IPS-18c (cell line): Measurements from ENCODE around the gene NR6A1.
"Not testable (repeated sequence)": the region's sequence is repeated elsewhere in the genome, so short reads cannot be mapped to it uniquely, and the experiment has no call there.

Experiments
- H3K4me3 ChIP-seq: 2 replicates; pipeline ENCODE4 v1.7.0; 2013; ENCODE audit warnings: low read depth, mild to moderate bottlenecking, low read length, moderate library complexity; ENCODE audit not compliant: insufficient read depth
- H3K9me3 ChIP-seq: one replicate; pipeline ENCODE4 v1.6.1; 2013; ENCODE audit warnings: mild to moderate bottlenecking, low read length, moderate library complexity; ENCODE audit not compliant: control insufficient read depth, insufficient read depth

NR6A1 gene

GRCh38 chr9:124631326-124631725, 139.8 kb downstream of the NR6A1 start:
- Histone ChIP-seq H3K4me3 (no peak overlapping the region), H3K9me3 (no peaks in the 10 kb centered on the region)

- no peaks in the 10 kb centered on the region for H3K9me3 ChIP-seq
Observed at GRCh38 chr9:124629600-124629999, 141.5 kb downstream of the NR6A1 start.

DNA sequence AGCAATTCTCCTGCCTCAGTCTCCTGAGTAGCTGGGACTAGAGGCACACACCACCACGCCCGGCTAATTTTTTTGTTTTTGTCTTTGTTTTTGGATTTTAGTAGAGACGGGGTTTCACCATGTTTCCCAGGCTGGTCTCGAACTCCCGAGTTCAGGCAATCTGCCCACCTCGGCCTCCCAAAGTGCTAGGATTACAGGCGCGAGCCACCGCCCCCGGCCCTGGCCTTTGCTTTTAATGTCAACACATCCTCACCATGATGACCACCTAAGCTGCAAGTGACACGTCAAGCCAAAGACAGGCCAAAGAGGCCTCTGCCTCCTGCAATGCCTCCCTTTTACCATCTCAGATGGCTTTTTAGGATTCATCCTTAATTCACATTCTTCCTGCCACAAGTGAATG, 142.4 kb downstream of the NR6A1 start:
- Histone ChIP-seq H3K4me3 (no peak overlapping the region), H3K9me3 (no peaks in the 10 kb centered on the region)

More at GRCh38 chr9:124629600-124629999, 141.5 kb downstream of the NR6A1 start:
- no peak overlapping the region for H3K4me3 ChIP-seq

DNA sequence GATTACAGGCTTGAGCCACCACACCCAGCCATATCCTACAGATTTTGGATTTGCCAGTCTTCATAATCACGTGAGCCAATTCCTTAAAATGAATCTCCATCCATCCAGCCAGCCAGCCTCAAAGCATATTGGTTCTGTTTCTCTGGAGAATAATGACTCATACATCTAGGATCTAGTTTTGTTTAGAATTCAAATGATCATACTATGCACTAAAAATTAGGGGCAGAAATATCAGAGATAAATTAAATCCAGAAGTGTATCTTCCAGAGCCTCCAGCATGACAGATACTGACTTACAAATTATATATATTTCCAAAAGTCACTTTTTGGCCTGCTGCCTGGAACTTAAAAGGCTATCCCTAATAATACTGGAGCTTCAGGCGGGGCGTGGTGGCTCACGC, 144.8 kb downstream of the NR6A1 start:
- no peaks in the 10 kb centered on the region for H3K9me3 ChIP-seq
- H3K4me3 ChIP-seq, result no peak overlapping the region

DNA sequence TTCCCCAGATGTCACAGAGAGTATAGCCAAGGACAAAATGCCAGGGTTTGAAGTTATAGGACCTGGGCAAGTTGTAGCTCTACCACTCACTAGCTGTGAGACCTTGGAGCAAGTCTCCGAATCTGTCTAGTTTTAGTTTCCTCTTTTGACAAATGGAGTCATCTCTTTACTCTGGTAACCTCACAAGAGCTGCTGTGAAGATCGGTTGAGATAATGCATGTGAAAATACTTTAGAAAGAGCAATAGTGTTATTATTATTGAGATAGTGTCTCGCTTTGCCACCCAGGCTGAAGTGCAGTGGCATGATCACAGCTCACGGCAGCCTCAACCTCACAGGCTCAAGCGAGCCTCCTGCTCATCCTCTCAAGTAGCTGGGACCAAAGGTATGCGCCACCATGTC, 146.0 kb downstream of the NR6A1 start:
- Histone ChIP-seq H3K9me3 (no peaks in the 10 kb centered on the region), H3K4me3 (no peak overlapping the region)

DNA sequence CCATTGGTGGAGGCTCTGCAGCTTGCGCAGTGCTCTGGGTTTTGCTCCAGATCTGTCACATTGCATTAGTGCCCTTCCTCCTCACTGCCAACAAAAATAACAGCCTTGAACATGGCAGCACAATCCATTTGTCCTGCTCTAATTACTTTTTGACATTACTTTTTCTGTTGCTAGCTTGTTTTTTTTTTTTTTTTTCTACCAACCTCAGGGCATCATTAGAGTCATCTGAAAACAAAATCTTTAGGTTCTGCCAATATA, 146.4 kb downstream of the NR6A1 start:
- H3K9me3 ChIP-seq, result no peaks in the 10 kb centered on the region
- no peak overlapping the region for H3K4me3 ChIP-seq

GRCh38 chr9:124623966-124624734, 147.0 kb downstream of the NR6A1 start:
- no peak overlapping the region for H3K4me3 ChIP-seq
- no peaks in the 10 kb centered on the region for H3K9me3 ChIP-seq

- H3K4me3 ChIP-seq, result no peak overlapping the region
- no peaks in the 10 kb centered on the region for H3K9me3 ChIP-seq
Observed at GRCh38 chr9:124622882-124623281, 148.2 kb downstream of the NR6A1 start.

DNA sequence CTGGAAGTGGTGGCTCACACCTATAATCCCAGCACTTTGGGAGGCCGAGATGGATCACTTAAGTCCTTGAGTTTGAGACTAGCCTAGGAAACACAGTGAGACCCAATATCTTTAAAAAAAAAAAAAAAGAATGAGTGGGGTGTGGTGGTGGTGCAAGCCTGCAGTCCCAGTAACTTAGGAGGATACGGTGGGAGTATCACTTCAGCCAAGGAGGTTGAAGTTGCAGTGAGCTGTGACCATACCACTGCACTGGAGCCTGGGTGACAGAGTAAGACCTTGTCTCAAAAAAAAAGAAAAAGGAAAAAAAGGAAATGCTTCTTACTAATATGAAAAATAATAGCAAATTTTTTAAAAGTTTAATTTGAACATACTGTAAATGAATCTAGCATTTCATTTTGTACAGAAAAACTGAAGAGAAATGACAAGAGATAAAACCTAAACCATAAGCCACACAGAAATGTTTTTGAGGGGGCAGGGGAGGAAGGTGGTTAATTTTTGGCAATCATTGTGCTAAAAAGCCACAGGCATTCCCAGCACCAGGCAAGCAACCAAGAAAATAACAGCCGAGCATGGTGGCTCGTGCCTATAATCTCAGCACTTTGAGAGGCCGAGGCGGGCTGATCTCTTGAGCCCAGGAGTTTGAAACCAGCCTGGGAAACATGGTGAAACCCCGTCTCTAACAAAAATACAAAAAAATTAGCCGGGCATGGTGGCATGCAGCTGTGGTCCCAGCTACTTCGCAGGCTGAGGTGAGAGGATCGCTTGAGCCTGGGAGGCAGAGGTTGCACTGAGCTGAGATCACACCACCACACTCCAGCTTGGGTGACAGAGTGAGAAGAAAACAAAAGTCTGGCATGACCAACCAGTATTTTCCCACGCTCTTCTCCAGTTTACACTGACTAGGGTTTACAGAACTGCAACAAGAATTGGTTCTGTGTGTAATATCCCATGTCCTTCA, 149.5 kb downstream of the NR6A1 start:
- Histone ChIP-seq H3K4me3 (no peak overlapping the region), H3K9me3 (no peaks in the 10 kb centered on the region)

- Histone ChIP-seq H3K9me3 (no peaks in the 10 kb centered on the region), H3K4me3 (no peak overlapping the region)
Observed at GRCh38 chr9:124618476-124618875, 152.6 kb downstream of the NR6A1 start.

DNA sequence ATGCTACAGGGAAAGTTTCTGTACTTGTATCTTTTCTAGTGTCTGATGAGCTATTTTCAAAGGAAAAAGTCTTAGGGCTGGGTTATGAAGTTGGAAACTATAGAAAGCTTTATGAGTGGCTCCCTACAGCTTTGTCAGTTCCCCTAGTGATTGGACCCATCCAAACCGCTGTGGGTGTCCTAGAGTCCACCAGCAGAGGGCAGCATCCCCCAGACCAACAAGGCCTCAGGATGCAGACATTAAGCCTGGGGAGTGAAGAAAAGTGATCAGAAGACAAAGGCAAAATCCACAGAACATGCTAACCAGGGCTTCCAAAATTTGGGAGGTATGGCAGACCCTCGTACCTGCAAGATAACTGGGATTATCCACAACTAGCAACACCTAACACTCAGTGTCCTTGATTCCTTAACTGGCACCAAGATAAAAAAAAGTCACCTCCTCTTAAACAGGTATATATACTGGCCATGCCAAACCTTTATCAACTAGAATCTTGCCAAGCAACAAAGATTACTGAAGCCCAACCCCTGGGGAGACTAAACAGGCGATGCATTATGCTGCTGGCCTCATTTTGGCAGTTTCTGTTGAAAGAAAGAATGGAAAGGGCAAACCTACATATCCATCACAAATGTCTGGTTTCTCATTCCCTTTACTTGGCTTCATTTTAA, 153.5 kb downstream of the NR6A1 start:
- Histone ChIP-seq H3K9me3 (no peaks in the 10 kb centered on the region), H3K4me3 (no peak overlapping the region)

DNA sequence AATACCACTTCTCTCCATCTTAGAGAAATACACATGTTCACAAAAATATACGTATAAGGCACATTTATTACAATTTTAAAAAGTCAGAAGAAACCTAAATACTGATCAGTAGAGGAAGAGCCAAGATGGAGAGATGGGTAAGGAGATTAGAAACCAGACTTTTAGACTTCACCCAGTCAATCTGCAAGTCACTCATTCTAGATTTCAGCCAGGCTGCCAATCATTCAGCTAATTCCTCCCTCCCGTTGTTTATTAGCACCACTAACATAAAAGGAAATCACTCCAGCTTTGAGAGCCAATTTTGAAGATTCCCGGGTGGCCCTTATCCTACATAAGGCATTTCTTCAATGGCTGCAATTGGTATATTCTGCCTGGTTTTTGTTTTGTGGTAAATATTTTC, 154.2 kb downstream of the NR6A1 start:
- H3K9me3 ChIP-seq, result no peaks in the 10 kb centered on the region
- no peak overlapping the region for H3K4me3 ChIP-seq

- not testable (repeated sequence) for H3K9me3 ChIP-seq, H3K4me3 ChIP-seq
Observed at GRCh38 chr9:124615840-124616239, 155.3 kb downstream of the NR6A1 start.

DNA sequence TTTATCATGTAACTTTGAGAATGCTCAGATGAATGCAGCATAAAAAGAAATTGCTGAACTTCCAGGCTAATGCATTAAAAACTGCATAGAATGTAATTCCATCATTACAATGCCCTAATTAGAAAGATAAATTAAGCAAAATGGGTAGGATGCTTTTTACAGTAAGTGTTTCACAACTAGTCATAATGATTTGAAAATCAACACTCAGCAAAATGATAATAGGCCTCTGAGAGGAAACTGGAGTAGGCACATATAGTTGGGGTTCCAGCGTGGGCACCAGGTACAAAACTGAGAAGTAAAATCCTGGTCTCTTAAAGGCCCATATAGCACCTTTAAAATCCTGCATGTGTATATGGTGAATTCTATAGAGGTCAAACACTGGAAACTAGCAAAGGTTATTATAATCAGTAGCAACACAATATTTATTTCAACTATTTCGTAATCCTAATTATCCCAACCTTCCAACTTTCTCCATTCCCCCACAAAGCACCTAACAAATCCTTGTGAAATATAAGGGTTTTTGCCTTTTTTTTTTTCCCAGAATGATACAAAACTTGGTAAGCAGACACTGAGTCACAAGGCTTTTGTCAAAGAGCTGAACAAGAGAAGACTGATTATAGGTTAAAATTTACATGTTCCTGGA, 155.9 kb downstream of the NR6A1 start:
- Histone ChIP-seq H3K4me3 (no peak overlapping the region), H3K9me3 (no peaks in the 10 kb centered on the region)

DNA sequence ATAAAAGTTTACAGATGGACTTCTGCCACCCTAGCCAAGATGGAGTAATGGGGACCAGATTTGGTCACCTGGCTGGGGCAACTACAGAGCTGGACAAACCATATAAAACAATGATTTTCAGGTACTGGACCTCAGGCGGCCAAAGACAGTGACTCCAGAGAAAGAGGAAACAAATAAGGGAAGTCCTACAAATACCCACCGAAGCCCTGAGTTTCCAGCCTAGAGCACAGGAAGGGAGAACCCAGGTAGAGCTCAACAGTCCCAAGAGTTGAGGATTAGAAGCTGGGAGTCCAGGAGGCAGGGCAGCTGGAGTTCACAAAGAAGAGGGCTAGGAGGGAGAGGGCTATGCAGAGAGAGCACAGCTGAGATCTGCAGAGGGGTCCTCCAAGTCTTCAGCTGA, 157.3 kb downstream of the NR6A1 start:
- no peaks in the 10 kb centered on the region for H3K9me3 ChIP-seq
- H3K4me3 ChIP-seq, result no peak overlapping the region

GRCh38 chr9:124611106-124611505, 160.0 kb downstream of the NR6A1 start:
- Histone ChIP-seq H3K4me3 (no peak overlapping the region), H3K9me3 (no peaks in the 10 kb centered on the region)

DNA sequence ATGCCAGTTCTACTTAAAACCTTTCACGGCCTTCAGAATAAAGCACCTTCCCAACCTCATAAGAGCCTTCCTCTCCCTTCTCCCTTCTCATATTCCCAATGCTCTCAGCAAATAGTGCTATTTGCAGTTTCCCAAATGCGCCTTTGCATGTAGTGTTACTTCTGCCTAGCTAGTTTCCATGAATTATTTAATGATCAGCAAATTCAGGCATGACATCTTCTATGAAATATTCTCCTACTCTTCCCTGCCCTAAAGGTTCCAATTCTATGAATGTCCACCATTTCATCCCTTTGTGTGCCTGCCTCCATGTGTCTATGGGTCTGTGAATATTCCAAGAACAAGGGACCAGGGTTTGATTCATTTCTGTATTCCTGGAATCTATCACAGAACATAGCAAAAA, 165.1 kb downstream of the NR6A1 start:
- Histone ChIP-seq H3K4me3 (no peak overlapping the region), H3K9me3 (no peaks in the 10 kb centered on the region)
